Stimulated activated CD4-positive, alpha-beta T cell treated with anti-CD3 and anti-CD28 coated beads, Interleukin-2, amount 100 ng/mL, for 24 hours (primary cell): Measurements from ENCODE around the gene PER3.

Experiments used
- DNase-seq, 2 donors: peaks; one replicate each; pipeline ENCODE4 v3.0.0-alpha.2; 2020

Gene PER3

GRCh38 chr1:7839526-7839925 is 55.4 kb downstream of the PER3 start:
- no peak for DNase-seq

GRCh38 chr1:7842517-7842916 is 58.4 kb downstream of the PER3 start:
- DNase-seq: no peak

- DNase-seq: no peak
Measured at GRCh38 chr1:7845761-7846160, 61.7 kb downstream of the PER3 start.

- DNase-seq: no peak
Measured at GRCh38 chr1:7846656-7847055, 62.6 kb downstream of the PER3 start.

GRCh38 chr1:7847599-7847998 is 63.5 kb downstream of the PER3 start:
- DNase-seq: no peak

- no peak for DNase-seq
Measured at GRCh38 chr1:7850786-7851185, 66.7 kb downstream of the PER3 start.

- no peak for DNase-seq
Measured at GRCh38 chr1:7852804-7853683, 69.0 kb downstream of the PER3 start, which contains the start of gene UTS2. Gene UTS2, minus strand, starts transcription at chr1:7853065. Its CDS starts 62 bp downstream, at chr1:7853003.

- DNase-seq: no peak
Measured at GRCh38 chr1:7853684-7854026, 69.6 kb downstream of the PER3 start.

- DNase-seq: no peak
Measured at GRCh38 chr1:7856345-7856744, 72.3 kb downstream of the PER3 start.

GRCh38 chr1:7857000-7857399 is 72.9 kb downstream of the PER3 start:
- no peak for DNase-seq

- no peak for DNase-seq
Measured at GRCh38 chr1:7857985-7858384, 73.9 kb downstream of the PER3 start.

GRCh38 chr1:7859406-7859805 is 75.3 kb downstream of the PER3 start:
- no peak for DNase-seq

GRCh38 chr1:7860130-7860529 is 76.0 kb downstream of the PER3 start:
- DNase-seq: no peak

GRCh38 chr1:7861452-7861851 is 77.4 kb downstream of the PER3 start:
- no peak for DNase-seq

GRCh38 chr1:7862211-7863060 is 78.3 kb downstream of the PER3 start:
- DNase-seq: no peak

GRCh38 chr1:7863756-7864328 is 79.8 kb downstream of the PER3 start:
- DNase-seq: no peak

- no peak for DNase-seq
Measured at GRCh38 chr1:7865978-7866377, 81.9 kb downstream of the PER3 start.

- no peak for DNase-seq
Measured at GRCh38 chr1:7868070-7868780, 84.1 kb downstream of the PER3 start.

GRCh38 chr1:7869136-7869920 is 85.2 kb downstream of the PER3 start:
- DNase-seq: no peak

- DNase-seq: no peak
Measured at GRCh38 chr1:7871136-7871535, 87.0 kb downstream of the PER3 start.

GRCh38 chr1:7873801-7874795 is 90.0 kb downstream of the PER3 start:
- DNase-seq: no peak
